Measurements from ENCODE around the gene CFAP119.

- TF ChIP-seq, protein P1, sequence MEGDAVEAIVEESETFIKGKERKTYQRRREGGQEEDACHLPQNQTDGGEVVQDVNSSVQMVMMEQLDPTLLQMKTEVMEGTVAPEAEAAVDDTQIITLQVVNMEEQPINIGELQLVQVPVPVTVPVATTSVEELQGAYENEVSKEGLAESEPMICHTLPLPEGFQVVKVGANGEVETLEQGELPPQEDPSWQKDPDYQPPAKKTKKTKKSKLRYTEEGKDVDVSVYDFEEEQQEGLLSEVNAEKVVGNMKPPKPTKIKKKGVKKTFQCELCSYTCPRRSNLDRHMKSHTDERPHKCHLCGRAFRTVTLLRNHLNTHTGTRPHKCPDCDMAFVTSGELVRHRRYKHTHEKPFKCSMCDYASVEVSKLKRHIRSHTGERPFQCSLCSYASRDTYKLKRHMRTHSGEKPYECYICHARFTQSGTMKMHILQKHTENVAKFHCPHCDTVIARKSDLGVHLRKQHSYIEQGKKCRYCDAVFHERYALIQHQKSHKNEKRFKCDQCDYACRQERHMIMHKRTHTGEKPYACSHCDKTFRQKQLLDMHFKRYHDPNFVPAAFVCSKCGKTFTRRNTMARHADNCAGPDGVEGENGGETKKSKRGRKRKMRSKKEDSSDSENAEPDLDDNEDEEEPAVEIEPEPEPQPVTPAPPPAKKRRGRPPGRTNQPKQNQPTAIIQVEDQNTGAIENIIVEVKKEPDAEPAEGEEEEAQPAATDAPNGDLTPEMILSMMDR (IDR thresholded peaks at IDR 0.05): no peak
- TF ChIP-seq POLR2AphosphoS5 (IDR thresholded peaks at IDR 0.05) (no peak), EP300 (IDR thresholded peaks at IDR 0.05) (no peak)
Observed at GRCh38 chr16:30764086-30764485, 2.2 kb upstream of the CFAP119 start.

Data from esophagus muscularis mucosa (tissue), 4 donors.